Measurements from ENCODE around the gene LRRC28.

The LRRC28 gene

DNA sequence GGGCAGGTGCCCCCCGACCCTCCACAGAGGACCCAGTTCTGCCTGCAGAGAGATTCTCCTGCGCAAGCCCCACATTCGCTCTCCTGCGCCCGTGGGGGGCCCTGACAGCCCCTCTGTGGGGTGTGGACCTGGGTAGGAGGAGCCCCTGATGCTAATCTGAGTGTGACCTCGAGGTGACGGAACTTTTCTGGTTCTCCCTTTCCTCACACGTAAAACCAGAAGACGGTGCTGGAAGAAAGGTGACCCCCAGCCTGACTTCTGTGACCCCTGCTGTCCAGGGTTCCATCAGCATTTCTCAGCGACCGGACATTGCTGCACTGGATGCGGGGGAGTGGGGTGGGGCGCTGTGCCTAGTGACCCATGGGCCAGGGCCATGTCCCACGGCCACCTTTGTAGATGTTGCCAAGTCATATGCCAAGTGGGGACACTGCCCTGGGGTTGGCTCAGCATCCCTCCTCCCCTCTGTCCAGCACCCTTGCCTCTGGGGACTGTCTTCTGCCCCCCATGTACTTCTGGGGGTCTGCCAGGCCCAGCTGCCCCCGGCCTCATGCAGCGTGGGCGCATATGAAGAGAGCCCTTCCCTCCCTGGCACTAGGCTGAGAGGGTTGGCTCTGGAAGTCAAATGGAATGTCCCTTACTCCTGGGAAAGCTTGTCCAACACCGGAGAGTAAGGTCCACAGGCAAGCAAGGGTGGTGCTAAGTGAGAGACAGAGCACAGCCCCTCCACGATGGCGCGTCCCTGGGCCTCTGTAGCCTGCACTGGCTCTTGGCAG lies 185.4 kb downstream of the LRRC28 start:
- no peak overlapping the region for H3K27ac ChIP-seq (ENCODE audit: low read depth, low read length)
- WGBS (ENCODE audit: extremely low coverage, insufficient coverage, insufficient read length): no CpG with 5 or more reads among the region's 21 CpGs

DNA sequence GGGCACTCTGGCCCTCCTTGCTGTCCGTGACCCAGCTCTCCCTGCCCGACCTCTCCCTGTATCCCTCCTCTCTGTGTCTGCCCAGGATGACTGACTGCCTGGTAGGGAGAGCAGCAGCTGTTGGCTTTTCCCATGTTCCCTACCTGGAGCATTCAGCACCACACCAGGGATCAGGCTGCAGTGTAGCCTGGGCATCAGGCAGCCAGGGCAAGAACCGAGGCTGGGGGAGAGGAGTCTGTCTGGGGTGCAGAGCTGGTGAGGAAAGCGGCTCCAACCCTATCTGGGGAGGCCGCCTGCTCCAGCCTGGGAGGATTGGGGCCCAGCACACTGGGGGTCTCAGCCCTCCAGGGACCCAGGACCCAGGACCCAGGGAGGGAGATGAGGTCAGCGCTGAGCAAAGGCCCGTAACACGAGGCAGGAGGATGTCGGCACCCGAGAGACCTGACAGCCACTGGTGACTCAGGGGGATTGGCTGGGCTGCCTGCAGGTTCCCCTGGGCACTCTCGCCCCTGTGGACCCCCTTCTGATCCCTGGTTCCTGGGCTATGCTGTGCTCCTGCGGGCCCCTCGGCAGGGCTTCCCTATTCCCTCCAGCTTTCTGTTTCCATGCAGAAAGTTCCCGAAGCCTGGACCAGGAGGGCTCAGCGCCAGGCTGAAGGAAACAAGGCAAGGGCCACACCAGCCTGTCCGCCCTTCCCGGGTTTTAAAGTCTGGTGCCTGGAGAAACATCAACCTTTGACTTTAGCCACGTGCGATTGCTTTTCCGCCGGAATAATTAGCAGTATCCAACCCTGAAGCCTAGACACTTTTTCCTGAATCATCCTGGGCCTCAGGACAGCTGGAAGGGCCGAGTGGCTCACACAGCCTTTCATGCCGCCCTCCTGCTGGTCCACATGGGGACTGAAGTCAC lies 186.3 kb downstream of the LRRC28 start:
- peaks cover 14 to 23% of the 10 kb centered on the region in 2 experiments for H3K4me1 ChIP-seq (ENCODE audit: control insufficient read depth in 1 of 2, insufficient read depth in 2 of 2, low read length in 2 of 2)
- H3K79me1 ChIP-seq (ENCODE audit: low read length): peaks cover 14% of the 10 kb centered on the region
- DNase-seq: no peak
- no peaks in the 10 kb centered on the region for H3K9me3 ChIP-seq (ENCODE audit: insufficient read depth, low read depth, low read length)
- H3K36me3 ChIP-seq (ENCODE audit: control insufficient read depth in 1 of 2, insufficient read depth in 2 of 2, low read length in 2 of 2): no peaks in the 10 kb centered on the region
- no peak overlapping the region for H3K23ac ChIP-seq (ENCODE audit: low read length)
- peak overlapping the region; percentile 72 for H4K8ac ChIP-seq (ENCODE audit: low read depth, low read length)
- H3K27ac ChIP-seq (ENCODE audit: low read depth, low read length): no peak overlapping the region
- H2BK5ac ChIP-seq (ENCODE audit: low read depth, low read length, poor library complexity): no peak overlapping the region
- peak overlapping the region; percentile 16 for H2AK5ac ChIP-seq (ENCODE audit: low read length)
- H3K4ac ChIP-seq (ENCODE audit: low read depth, low read length): no peak overlapping the region
- peak overlapping the region; percentile 32 for H3K14ac ChIP-seq (ENCODE audit: low read length)
- H4K91ac ChIP-seq (ENCODE audit: low read depth, low read length): peak overlapping the region; percentile 78
- no peak overlapping the region for H3K18ac ChIP-seq (ENCODE audit: low read length)
- H3K4me3 ChIP-seq (ENCODE audit: low read depth, low read length): no peak overlapping the region
- no peak overlapping the region for H4K12ac ChIP-seq (ENCODE audit: low read depth, low read length)
- no peak overlapping the region for H2AFZ ChIP-seq (ENCODE audit: insufficient read depth, low read length, poor library complexity)
- peak overlapping the region; percentile 73 for H2BK120ac ChIP-seq (ENCODE audit: insufficient read depth, low read length, poor library complexity)
- H3K9ac ChIP-seq (ENCODE audit: low read length): peak overlapping the region; percentile 14
- H3K4me2 ChIP-seq (ENCODE audit: low read length): no peak overlapping the region
- H3K27me3 ChIP-seq (ENCODE audit: insufficient read depth, low read length): no peaks in the 10 kb centered on the region
- H2BK12ac ChIP-seq (ENCODE audit: low read length): peak overlapping the region; percentile 5
- H3K79me2 ChIP-seq (ENCODE audit: control insufficient read depth, insufficient read depth, low read length, poor library complexity): peaks cover 3% of the 10 kb centered on the region
- WGBS (ENCODE audit: extremely low coverage, insufficient coverage, insufficient read length): no CpG with 5 or more reads among the region's 23 CpGs

More for the DNA sequence above, 185.4 kb downstream of the LRRC28 start:
- H3K79me1 ChIP-seq (ENCODE audit: low read length): peaks cover 17% of the 10 kb centered on the region
- no peak overlapping the region for H2BK120ac ChIP-seq (ENCODE audit: insufficient read depth, low read length, poor library complexity)
- no peaks in the 10 kb centered on the region for H3K27me3 ChIP-seq (ENCODE audit: insufficient read depth, low read length)
- H3K4me1 ChIP-seq (ENCODE audit: control insufficient read depth in 1 of 2, insufficient read depth in 2 of 2, low read length in 2 of 2): peaks cover 13 to 21% of the 10 kb centered on the region in 2 experiments
- H3K14ac ChIP-seq (ENCODE audit: low read length): no peak overlapping the region
- peak overlapping the region; percentile 9 for H2BK12ac ChIP-seq (ENCODE audit: low read length)
- no peak for DNase-seq
- H3K23ac ChIP-seq (ENCODE audit: low read length): no peak overlapping the region
- H2BK5ac ChIP-seq (ENCODE audit: low read depth, low read length, poor library complexity): no peak overlapping the region
- no peak overlapping the region for H3K4me2 ChIP-seq (ENCODE audit: low read length)
- H2AFZ ChIP-seq (ENCODE audit: insufficient read depth, low read length, poor library complexity): no peak overlapping the region
- H3K4me3 ChIP-seq (ENCODE audit: low read depth, low read length): no peak overlapping the region
- no peak overlapping the region for H4K8ac ChIP-seq (ENCODE audit: low read depth, low read length)
- no peaks in the 10 kb centered on the region for H3K9me3 ChIP-seq (ENCODE audit: insufficient read depth, low read depth, low read length)
- H3K79me2 ChIP-seq (ENCODE audit: control insufficient read depth, insufficient read depth, low read length, poor library complexity): peaks cover 3% of the 10 kb centered on the region
- H3K18ac ChIP-seq (ENCODE audit: low read length): no peak overlapping the region
- no peak overlapping the region for H2AK5ac ChIP-seq (ENCODE audit: low read length)
- H3K9ac ChIP-seq (ENCODE audit: low read length): no peak overlapping the region
- H3K36me3 ChIP-seq (ENCODE audit: control insufficient read depth in 1 of 2, insufficient read depth in 2 of 2, low read length in 2 of 2): no peaks in the 10 kb centered on the region
- H4K12ac ChIP-seq (ENCODE audit: low read depth, low read length): no peak overlapping the region
- no peak overlapping the region for H4K91ac ChIP-seq (ENCODE audit: low read depth, low read length)
- no peak overlapping the region for H3K4ac ChIP-seq (ENCODE audit: low read depth, low read length)

DNA sequence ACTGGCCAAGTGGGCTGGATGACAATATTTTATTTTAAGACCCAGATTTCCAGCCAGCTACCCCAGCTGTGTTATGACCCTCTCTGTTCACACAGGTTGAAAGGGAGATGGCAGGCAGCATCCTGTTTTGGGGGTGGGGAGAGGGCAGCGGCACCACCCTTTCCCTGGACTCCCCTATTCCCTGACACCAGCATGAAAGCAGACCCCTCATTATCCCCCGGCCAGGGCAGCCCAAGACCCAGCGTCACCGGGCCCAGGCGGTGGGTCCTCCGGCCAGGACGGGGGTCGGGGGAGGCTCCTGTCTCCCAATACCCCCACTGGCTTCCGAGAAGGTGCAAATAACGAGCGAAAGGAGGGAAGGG lies 186.9 kb downstream of the LRRC28 start:
- Histone ChIP-seq H3K4me1 (ENCODE audit: control insufficient read depth in 1 of 2, insufficient read depth in 2 of 2, low read length in 2 of 2) (peaks cover 15 to 25% of the 10 kb centered on the region in 2 experiments), H3K79me1 (ENCODE audit: low read length) (peaks cover 12% of the 10 kb centered on the region), H3K14ac (ENCODE audit: low read length) (peak overlapping the region; percentile 67), H2BK5ac (ENCODE audit: low read depth, low read length, poor library complexity) (peak overlapping the region; percentile 28), H4K12ac (ENCODE audit: low read depth, low read length) (no peak overlapping the region), H3K4ac (ENCODE audit: low read depth, low read length) (no peak overlapping the region), H2BK120ac (ENCODE audit: insufficient read depth, low read length, poor library complexity) (peak overlapping the region; percentile 73), H3K18ac (ENCODE audit: low read length) (peak overlapping the region; percentile 39), H2BK12ac (ENCODE audit: low read length) (peak overlapping the region; percentile 70), H2AFZ (ENCODE audit: insufficient read depth, low read length, poor library complexity) (no peak overlapping the region), H4K91ac (ENCODE audit: low read depth, low read length) (peak overlapping the region; percentile 78), H4K8ac (ENCODE audit: low read depth, low read length) (peak overlapping the region; percentile 72), H3K27me3 (ENCODE audit: insufficient read depth, low read length) (no peaks in the 10 kb centered on the region), H2AK5ac (ENCODE audit: low read length) (peak overlapping the region; percentile 59), H3K4me2 (ENCODE audit: low read length) (no peak overlapping the region), H3K36me3 (ENCODE audit: control insufficient read depth in 1 of 2, insufficient read depth in 2 of 2, low read length in 2 of 2) (no peaks in the 10 kb centered on the region), H3K79me2 (ENCODE audit: control insufficient read depth, insufficient read depth, low read length, poor library complexity) (no peaks in the 10 kb centered on the region), H3K9ac (ENCODE audit: low read length) (no peak overlapping the region), H3K23ac (ENCODE audit: low read length) (no peak overlapping the region), H3K9me3 (ENCODE audit: insufficient read depth, low read depth, low read length) (no peaks in the 10 kb centered on the region), H3K27ac (ENCODE audit: low read depth, low read length) (peak overlapping the region; percentile 29), H3K4me3 (ENCODE audit: low read depth, low read length) (no peak overlapping the region)
- DNase-seq: no peak
- no CpG with 5 or more reads among the region's 11 CpGs for WGBS (ENCODE audit: extremely low coverage, insufficient coverage, insufficient read length)

- H2AK5ac ChIP-seq (ENCODE audit: low read length): no peak overlapping the region
- peak overlapping the region; percentile 78 for H4K91ac ChIP-seq (ENCODE audit: low read depth, low read length)
- peak overlapping the region; percentile 18 for H2BK120ac ChIP-seq (ENCODE audit: insufficient read depth, low read length, poor library complexity)
- no peak overlapping the region for H2AFZ ChIP-seq (ENCODE audit: insufficient read depth, low read length, poor library complexity)
- peaks cover 11 to 21% of the 10 kb centered on the region in 2 experiments for H3K4me1 ChIP-seq (ENCODE audit: control insufficient read depth in 1 of 2, insufficient read depth in 2 of 2, low read length in 2 of 2)
- no peak overlapping the region for H4K12ac ChIP-seq (ENCODE audit: low read depth, low read length)
- H3K4ac ChIP-seq (ENCODE audit: low read depth, low read length): no peak overlapping the region
- no peaks in the 10 kb centered on the region for H3K36me3 ChIP-seq (ENCODE audit: control insufficient read depth in 1 of 2, insufficient read depth in 2 of 2, low read length in 2 of 2)
- H3K18ac ChIP-seq (ENCODE audit: low read length): no peak overlapping the region
- no peak overlapping the region for H3K4me3 ChIP-seq (ENCODE audit: low read depth, low read length)
- no peaks in the 10 kb centered on the region for H3K27me3 ChIP-seq (ENCODE audit: insufficient read depth, low read length)
- no peak overlapping the region for H3K9ac ChIP-seq (ENCODE audit: low read length)
- no CpG with 5 or more reads among the region's 24 CpGs for WGBS (ENCODE audit: extremely low coverage, insufficient coverage, insufficient read length)
- peak overlapping the region; percentile 46 for H3K27ac ChIP-seq (ENCODE audit: low read depth, low read length)
- H4K8ac ChIP-seq (ENCODE audit: low read depth, low read length): no peak overlapping the region
- H3K79me1 ChIP-seq (ENCODE audit: low read length): peaks cover 7% of the 10 kb centered on the region
- H2BK5ac ChIP-seq (ENCODE audit: low read depth, low read length, poor library complexity): no peak overlapping the region
- H3K4me2 ChIP-seq (ENCODE audit: low read length): no peak overlapping the region
- no peak overlapping the region for H3K23ac ChIP-seq (ENCODE audit: low read length)
- no peaks in the 10 kb centered on the region for H3K9me3 ChIP-seq (ENCODE audit: insufficient read depth, low read depth, low read length)
- H3K79me2 ChIP-seq (ENCODE audit: control insufficient read depth, insufficient read depth, low read length, poor library complexity): no peaks in the 10 kb centered on the region
- no peak overlapping the region for H3K14ac ChIP-seq (ENCODE audit: low read length)
- peak overlapping the region; percentile 9 for H2BK12ac ChIP-seq (ENCODE audit: low read length)
- no peak for DNase-seq
These were observed 187.6 kb downstream of the LRRC28 start for GRCh38 chr15:99438691-99439523.

Data from trophoblast cell (in vitro differentiated cells and primary cell).